NCI-H1105 (cell line): ENCODE data around the gene SLC25A2.

ENCODE experiments used
- DNase-seq: peaks from one replicate; lab custom pipeline; 2025; lab: John Stamatoyannopoulos, UW

The SLC25A2 gene

DNA sequence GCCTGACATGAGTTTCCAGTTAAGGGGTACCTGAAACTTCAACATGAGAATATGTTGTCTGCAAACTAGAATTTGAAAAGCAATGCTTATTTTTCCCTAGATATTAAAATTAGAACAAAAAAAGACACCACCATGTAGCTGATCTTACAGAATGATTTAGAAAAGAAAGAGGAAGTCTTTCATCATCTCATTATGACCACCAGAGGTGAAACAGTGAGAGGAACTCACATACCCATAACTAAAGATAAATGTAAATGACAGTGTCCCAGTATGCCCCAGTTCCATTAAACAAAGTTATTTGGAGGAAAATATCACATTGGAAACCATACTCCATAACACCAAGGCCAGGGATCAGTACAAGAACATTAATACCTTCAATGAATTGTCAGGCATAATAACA lies 9.9 kb upstream of the SLC25A2 start:
- no peak for DNase-seq

GRCh38 chr5:141306630-141307029 lies 2.8 kb upstream of the SLC25A2 start:
- no peak for DNase-seq

DNA sequence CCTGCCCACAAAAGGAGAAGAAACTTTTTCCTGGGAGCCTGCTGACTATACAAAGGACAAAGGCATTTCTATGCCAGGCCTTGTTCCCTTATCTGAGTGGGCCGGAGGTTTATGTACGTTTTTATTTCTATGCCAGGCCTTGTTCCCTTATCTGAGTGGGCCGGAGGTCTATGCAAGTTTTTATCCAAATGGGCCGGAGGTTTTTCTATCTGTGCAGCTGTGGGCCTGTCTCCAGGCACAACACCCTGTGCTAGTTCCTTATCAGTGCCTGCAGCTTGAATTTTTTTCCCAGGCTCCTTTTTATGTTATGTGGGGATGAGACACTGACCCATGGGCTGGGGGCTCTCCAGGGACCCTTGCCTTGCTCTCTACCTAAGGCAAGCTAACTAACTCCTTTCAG lies 5.5 kb downstream of the SLC25A2 start:
- DNase-seq = no peak

DNA sequence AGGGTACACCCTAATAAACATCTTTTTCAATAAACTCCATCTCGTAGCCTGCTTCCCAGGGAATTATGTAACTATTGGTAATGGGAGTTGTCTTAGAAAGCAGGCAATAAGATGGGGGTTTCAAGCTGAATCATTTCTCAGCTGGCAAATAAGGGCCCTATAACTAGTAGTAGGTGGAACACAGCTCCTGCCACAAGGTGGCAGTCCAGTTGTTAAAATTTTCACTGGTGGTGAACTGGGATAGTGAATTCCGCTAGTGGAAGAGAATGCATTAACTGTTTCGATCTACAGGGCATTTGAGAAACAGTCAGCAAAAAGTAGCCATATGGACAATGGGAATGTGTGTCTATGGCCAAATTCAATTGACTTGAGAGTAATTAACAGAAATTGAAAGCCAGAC lies 30.9 kb downstream of the SLC25A2 start:
- no peak for DNase-seq

DNA sequence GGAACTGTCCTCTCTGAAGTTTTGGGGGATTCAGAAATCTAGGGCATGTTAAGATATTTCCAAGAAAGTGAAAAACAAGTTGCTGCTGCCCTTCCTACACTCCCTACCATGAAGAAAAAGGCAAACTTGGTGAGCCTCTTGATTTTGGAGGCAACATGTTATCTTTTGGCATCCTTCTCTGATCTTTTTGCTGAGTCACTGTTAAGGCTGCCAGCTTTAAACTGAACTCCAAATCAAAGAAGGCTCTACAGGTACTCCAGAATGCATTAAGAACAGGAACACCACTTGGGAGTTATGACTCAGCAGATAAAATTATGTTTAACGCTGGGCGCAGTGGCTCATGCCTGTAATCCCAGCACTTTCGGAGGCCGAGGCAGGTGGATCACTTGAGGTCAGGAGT lies 34.7 kb downstream of the SLC25A2 start:
- no peak for DNase-seq

DNA sequence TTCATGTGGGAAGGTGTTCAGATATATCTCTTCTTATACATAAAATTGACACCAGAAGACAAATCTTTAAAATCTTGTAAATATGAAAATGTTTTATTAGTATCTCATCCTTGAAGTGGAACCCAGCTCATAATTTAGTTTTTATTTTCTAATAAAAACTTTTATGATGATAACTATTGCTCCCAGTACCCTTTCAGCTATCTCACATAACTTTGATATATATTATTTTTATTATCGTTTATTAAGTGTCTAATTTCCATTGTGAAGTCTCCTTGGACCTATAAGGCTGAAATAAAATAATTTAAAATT lies 42.7 kb downstream of the SLC25A2 start:
- DNase-seq = no peak

DNA sequence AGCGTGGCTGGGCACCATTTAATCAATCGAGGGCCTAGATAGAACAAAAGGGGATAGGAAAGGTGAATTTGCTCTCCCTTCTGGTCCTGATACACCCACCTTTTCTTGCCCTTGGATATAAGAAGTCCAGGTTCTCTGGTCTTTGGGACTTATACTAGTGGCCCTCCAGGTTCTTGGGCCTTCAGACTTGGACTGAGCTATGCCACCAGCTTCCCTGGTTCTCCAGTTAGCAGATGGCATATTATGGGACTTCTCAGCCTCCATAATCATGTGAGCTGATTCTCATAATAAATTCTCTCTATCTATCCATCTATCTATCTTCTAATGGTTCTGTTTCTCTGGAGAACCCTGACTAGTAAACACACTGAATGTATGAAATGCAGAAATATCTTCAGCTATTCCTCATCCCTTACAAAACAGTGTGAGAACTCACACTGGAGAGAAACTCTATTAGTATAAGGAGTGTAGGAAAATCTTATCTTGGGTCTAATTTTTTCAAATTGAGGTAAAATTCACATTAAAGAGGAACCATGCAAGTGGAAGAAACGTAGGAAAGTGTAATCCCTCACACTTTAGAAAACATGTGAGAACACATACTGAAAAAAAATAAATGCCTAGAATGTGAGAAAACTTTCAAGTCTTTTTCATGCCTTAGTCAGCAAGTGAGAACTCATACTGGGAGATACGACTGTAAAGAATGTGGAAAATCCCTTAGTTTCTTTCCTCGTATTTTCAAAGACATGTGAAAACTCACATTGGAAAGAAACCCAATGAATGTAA lies 43.2 kb downstream of the SLC25A2 start:
- no peak for DNase-seq

- DNase-seq = no peak
Observed at GRCh38 chr5:141258948-141259347, 44.9 kb downstream of the SLC25A2 start.

- DNase-seq = no peak
Observed at GRCh38 chr5:141258464-141258863, 45.4 kb downstream of the SLC25A2 start.
